GM18505 (cell line): ENCODE data around the gene TAOK3.

ENCODE experiments used
- ATAC-seq: cut with Tn5 transposase; IDR thresholded peaks from one replicate; pipeline ENCODE4 v1.9.1; 2021; ENCODE audit not compliant: unreplicated experiment
- POLR2A ChIP-seq: IDR thresholded peaks from 4 replicates; pipeline ENCODE4 v1.6.1; 2011; ENCODE audit warnings: borderline replicate concordance; ENCODE audit not compliant: insufficient read depth, insufficient read length; ENCODE audit errors: extremely low read depth

Gene TAOK3

GRCh38 chr12:118219106-118219505 is 153.6 kb downstream of the TAOK3 start:
- no peak for ATAC-seq
- TF ChIP-seq POLR2A, result no peak

GRCh38 chr12:118213452-118213851 is 159.3 kb downstream of the TAOK3 start:
- no peak for TF ChIP-seq POLR2A
- ATAC-seq, result no peak

GRCh38 chr12:118212606-118213005 is 160.1 kb downstream of the TAOK3 start:
- no peak for TF ChIP-seq POLR2A
- no peak for ATAC-seq

GRCh38 chr12:118206107-118206412 is 166.6 kb downstream of the TAOK3 start:
- no peak for ATAC-seq

GRCh38 chr12:118193958-118194357 is 178.7 kb downstream of the TAOK3 start:
- no peak for TF ChIP-seq POLR2A
- no peak for ATAC-seq

More at GRCh38 chr12:118206107-118206412, 166.6 kb downstream of the TAOK3 start:
- TF ChIP-seq POLR2A, result no peak

- no peak for ATAC-seq
- no peak for TF ChIP-seq POLR2A
Measured at GRCh38 chr12:118193477-118193876, 179.2 kb downstream of the TAOK3 start.

- ATAC-seq, result no peak
- TF ChIP-seq POLR2A, result no peak
Measured at GRCh38 chr12:118190266-118190665, 182.4 kb downstream of the TAOK3 start.

- ATAC-seq, result no peak
- TF ChIP-seq POLR2A, result no peak
Measured at GRCh38 chr12:118189741-118190191, 182.9 kb downstream of the TAOK3 start.

- ATAC-seq, result no peak
- TF ChIP-seq POLR2A, result no peak
Measured at GRCh38 chr12:118188690-118189371, 183.9 kb downstream of the TAOK3 start.

GRCh38 chr12:118187751-118188435 is 184.8 kb downstream of the TAOK3 start:
- no peak for TF ChIP-seq POLR2A
- ATAC-seq, result no peak

- TF ChIP-seq POLR2A, result no peak
- ATAC-seq, result no peak
Measured at GRCh38 chr12:118185602-118186397, 186.9 kb downstream of the TAOK3 start.

- no peak for ATAC-seq
- no peak for TF ChIP-seq POLR2A
Measured at GRCh38 chr12:118183711-118184110, 189.0 kb downstream of the TAOK3 start.

GRCh38 chr12:118183155-118183554 is 189.6 kb downstream of the TAOK3 start:
- no peak for ATAC-seq
- TF ChIP-seq POLR2A, result no peak
